ENCODE results near the gene HDAC8. TPM values are rescaled to one million over a fixed set of nuclear protein-coding genes. Genes with fewer than 3 reads are reported as not detected.

The HDAC8 gene
- total RNA-seq, 2 donors from 2014 or later: 33.3 to 33.9 TPM

DNA sequence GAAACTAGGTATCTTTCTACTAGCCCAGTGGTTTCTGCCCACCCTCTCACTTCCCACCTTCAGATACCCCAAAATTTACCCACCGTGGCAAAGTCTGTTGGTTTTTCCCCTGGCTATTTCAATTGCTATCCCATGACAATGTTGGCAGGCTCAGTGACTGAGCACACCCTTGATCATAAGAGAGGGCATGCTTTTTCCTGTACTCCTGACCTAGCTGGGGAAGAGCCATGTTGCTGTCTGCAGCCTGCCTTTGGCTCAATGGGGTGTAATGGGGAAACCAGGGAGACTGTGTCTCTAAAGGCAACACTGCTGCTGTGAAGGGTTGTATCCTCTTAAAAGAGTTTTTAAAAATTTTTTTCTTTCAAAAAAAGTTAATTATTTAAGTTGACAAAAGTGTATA, 176.5 kb downstream of the HDAC8 start:
- Mint-ChIP-seq H3K36me3 (ENCODE audit: low read depth) (peaks cover 4% of the 10 kb centered on the region), H3K4me3 (no peak overlapping the region), H3K27ac (no peak overlapping the region), H3K27me3 (ENCODE audit: insufficient read depth) (no peaks in the 10 kb centered on the region), H3K4me1 (peaks cover 19% of the 10 kb centered on the region), H3K9me3 (peaks cover 34% of the 10 kb centered on the region)
- no peaks in the 10 kb centered on the region for H3K36me3 ChIP-seq (ENCODE audit: control insufficient read depth, insufficient read depth, low read length)
- no peak overlapping the region for H3K27ac ChIP-seq (ENCODE audit: low read depth, low read length)
- H3K27me3 ChIP-seq (ENCODE audit: control insufficient read depth, insufficient read depth, low read length, poor library complexity, severe bottlenecking): no peaks in the 10 kb centered on the region
- H3K4me3 ChIP-seq (ENCODE audit: low read length): no peak overlapping the region
- TF ChIP-seq, protein P1, sequence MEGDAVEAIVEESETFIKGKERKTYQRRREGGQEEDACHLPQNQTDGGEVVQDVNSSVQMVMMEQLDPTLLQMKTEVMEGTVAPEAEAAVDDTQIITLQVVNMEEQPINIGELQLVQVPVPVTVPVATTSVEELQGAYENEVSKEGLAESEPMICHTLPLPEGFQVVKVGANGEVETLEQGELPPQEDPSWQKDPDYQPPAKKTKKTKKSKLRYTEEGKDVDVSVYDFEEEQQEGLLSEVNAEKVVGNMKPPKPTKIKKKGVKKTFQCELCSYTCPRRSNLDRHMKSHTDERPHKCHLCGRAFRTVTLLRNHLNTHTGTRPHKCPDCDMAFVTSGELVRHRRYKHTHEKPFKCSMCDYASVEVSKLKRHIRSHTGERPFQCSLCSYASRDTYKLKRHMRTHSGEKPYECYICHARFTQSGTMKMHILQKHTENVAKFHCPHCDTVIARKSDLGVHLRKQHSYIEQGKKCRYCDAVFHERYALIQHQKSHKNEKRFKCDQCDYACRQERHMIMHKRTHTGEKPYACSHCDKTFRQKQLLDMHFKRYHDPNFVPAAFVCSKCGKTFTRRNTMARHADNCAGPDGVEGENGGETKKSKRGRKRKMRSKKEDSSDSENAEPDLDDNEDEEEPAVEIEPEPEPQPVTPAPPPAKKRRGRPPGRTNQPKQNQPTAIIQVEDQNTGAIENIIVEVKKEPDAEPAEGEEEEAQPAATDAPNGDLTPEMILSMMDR (conservative IDR thresholded peaks at IDR 0.05): no peak
- WGBS, 2 experiments (ENCODE audit: insufficient coverage in 1 of 2, insufficient read length in 1 of 2): 83 to 95% methylated on average over 1 of the region's 1 CpG
- no peak for DNase-seq
- H3K9me3 ChIP-seq (ENCODE audit: control insufficient read depth, low read length): no peaks in the 10 kb centered on the region
- H3K9ac ChIP-seq (ENCODE audit: extremely low read depth, low read length, poor library complexity, severe bottlenecking): no peak overlapping the region
- peaks cover 2% of the 10 kb centered on the region for H3K4me1 ChIP-seq (ENCODE audit: control insufficient read depth, insufficient read depth, low read length)

DNA sequence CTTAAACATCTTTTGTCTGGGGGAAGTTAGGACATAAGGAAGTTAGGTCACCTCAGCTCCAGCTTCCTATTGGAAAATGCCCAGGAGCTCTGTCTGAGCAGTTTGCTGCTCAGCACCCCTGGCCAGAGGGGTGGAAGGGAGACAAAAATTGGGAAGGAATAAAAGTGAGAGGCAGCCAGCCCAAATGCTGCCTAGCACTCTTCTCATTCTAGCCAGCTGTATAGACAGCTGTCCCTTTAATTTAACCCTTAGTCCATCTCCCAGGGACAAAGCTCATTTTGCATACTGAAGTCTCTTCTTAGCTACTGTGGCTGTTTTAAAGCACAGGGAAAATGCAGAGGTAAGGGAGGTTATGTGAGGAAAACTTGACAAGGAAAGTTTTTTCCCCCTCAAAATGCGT, 177.4 kb downstream of the HDAC8 start:
- Mint-ChIP-seq H3K27ac (no peak overlapping the region), H3K27me3 (ENCODE audit: insufficient read depth) (no peaks in the 10 kb centered on the region), H3K9me3 (peaks cover 34% of the 10 kb centered on the region), H3K4me3 (no peak overlapping the region), H3K4me1 (peaks cover 19% of the 10 kb centered on the region), H3K36me3 (ENCODE audit: low read depth) (peaks cover 4% of the 10 kb centered on the region)
- H3K27me3 ChIP-seq (ENCODE audit: control insufficient read depth, insufficient read depth, low read length, poor library complexity, severe bottlenecking): no peaks in the 10 kb centered on the region
- no peak overlapping the region for H3K9ac ChIP-seq (ENCODE audit: extremely low read depth, low read length, poor library complexity, severe bottlenecking)
- DNase-seq: no peak
- no peaks in the 10 kb centered on the region for H3K9me3 ChIP-seq (ENCODE audit: control insufficient read depth, low read length)
- no peak overlapping the region for H3K4me3 ChIP-seq (ENCODE audit: low read length)
- WGBS, 2 experiments (ENCODE audit: insufficient coverage in 1 of 2, insufficient read length in 1 of 2): 50% methylated on average over 1 of the region's 1 CpG; no CpG with 5 or more reads in 1 of the 2 experiments
- H3K4me1 ChIP-seq (ENCODE audit: control insufficient read depth, insufficient read depth, low read length): peaks cover 2% of the 10 kb centered on the region
- H3K36me3 ChIP-seq (ENCODE audit: control insufficient read depth, insufficient read depth, low read length): no peaks in the 10 kb centered on the region
- H3K27ac ChIP-seq (ENCODE audit: low read depth, low read length): no peak overlapping the region
- TF ChIP-seq, protein P1 (conservative IDR thresholded peaks at IDR 0.05): no peak

DNA sequence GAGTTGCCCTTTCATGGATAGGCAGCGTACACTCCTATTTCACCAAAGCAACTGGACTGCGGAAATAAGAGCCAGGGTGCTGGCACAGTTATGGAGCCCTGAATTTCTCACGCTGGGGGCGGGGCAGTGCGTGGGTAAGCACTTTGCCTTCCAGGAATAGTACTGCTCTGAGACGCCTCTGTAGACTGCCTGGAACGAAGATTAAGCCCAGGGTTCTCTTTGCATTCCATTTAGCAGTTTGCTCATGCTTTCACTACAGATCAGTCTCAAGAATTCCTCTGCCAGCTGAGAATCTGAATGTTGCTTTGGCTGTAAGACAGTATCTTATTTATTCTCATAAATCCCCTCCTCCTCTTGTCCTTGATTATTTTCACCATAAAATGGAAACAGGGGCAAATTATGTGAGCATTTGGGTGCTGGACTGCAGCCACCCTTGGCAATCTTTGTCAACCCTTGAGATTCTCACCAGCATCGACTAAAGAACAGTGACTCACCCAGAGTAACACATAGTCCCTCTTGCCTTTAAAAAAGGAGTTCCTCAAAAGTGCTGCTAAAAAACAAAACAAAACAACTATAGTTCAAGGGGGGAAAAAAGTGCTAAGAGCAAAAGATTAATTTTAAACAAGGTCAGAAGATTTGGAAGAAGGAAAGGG, 178.0 kb downstream of the HDAC8 start:
- Mint-ChIP-seq H3K4me1 (peaks cover 19% of the 10 kb centered on the region), H3K9me3 (peaks cover 34% of the 10 kb centered on the region), H3K27ac (no peak overlapping the region), H3K36me3 (ENCODE audit: low read depth) (peaks cover 4% of the 10 kb centered on the region), H3K27me3 (ENCODE audit: insufficient read depth) (no peaks in the 10 kb centered on the region), H3K4me3 (no peak overlapping the region)
- no peak overlapping the region for H3K27ac ChIP-seq (ENCODE audit: low read depth, low read length)
- WGBS, 2 experiments (ENCODE audit: insufficient coverage in 1 of 2, insufficient read length in 1 of 2): 53 to 93% methylated on average over 2 to 8 of the region's 8 CpGs
- no peaks in the 10 kb centered on the region for H3K36me3 ChIP-seq (ENCODE audit: control insufficient read depth, insufficient read depth, low read length)
- H3K27me3 ChIP-seq (ENCODE audit: control insufficient read depth, insufficient read depth, low read length, poor library complexity, severe bottlenecking): no peaks in the 10 kb centered on the region
- H3K9me3 ChIP-seq (ENCODE audit: control insufficient read depth, low read length): no peaks in the 10 kb centered on the region
- H3K4me1 ChIP-seq (ENCODE audit: control insufficient read depth, insufficient read depth, low read length): peaks cover 2% of the 10 kb centered on the region
- no peak overlapping the region for H3K9ac ChIP-seq (ENCODE audit: extremely low read depth, low read length, poor library complexity, severe bottlenecking)
- TF ChIP-seq, protein P1 (conservative IDR thresholded peaks at IDR 0.05): no peak
- no peak overlapping the region for H3K4me3 ChIP-seq (ENCODE audit: low read length)
- DNase-seq: no peak
